ENCODE results near the gene PDE4DIP.
"Not testable (repeated sequence)": the region's sequence is repeated elsewhere in the genome, so short reads cannot be mapped to it uniquely, and the experiment has no call there.

DNA sequence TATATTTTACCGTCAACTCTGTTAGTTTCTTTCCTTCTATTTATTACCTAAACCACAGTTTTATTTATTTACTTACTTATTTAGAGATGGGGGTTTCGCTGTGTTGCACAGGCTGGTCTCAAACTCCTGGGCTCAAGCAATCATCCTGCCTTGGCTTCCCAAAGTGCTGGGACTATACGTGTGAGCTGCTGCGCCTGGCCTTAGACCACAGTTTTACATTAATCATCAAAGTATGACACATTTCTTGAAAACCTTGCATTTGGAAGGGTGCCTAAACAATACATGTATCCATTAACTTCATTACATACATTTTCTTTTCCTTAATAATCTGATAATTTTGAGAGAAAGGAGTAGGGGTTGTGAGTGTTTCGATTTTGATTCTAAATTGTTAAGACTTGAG lies 124.9 kb downstream of the PDE4DIP start:
- TF ChIP-seq POLR2AphosphoS5, POLR2A, EP300 (IDR thresholded peaks at IDR 0.05): not testable (repeated sequence)
- TF ChIP-seq, protein P1, sequence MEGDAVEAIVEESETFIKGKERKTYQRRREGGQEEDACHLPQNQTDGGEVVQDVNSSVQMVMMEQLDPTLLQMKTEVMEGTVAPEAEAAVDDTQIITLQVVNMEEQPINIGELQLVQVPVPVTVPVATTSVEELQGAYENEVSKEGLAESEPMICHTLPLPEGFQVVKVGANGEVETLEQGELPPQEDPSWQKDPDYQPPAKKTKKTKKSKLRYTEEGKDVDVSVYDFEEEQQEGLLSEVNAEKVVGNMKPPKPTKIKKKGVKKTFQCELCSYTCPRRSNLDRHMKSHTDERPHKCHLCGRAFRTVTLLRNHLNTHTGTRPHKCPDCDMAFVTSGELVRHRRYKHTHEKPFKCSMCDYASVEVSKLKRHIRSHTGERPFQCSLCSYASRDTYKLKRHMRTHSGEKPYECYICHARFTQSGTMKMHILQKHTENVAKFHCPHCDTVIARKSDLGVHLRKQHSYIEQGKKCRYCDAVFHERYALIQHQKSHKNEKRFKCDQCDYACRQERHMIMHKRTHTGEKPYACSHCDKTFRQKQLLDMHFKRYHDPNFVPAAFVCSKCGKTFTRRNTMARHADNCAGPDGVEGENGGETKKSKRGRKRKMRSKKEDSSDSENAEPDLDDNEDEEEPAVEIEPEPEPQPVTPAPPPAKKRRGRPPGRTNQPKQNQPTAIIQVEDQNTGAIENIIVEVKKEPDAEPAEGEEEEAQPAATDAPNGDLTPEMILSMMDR (IDR thresholded peaks at IDR 0.05): not testable (repeated sequence)
